Psoas muscle (tissue), 8 donors: ENCODE data around the gene IMPDH1. TPM values are rescaled to one million over a fixed set of nuclear protein-coding genes. Genes with fewer than 3 reads are reported as not detected.
A peak's percentile ranks its signal among the peaks of the same experiment; 100 is the strongest.

Source experiments
- ATAC-seq, 4 donors: fragments of 200-7000 bp; cut with Tn5 transposase; one replicate each; pipeline ENCODE4 v1.9.1; 2020; ENCODE audit warnings: moderate library complexity in 3 of 4, mild to moderate bottlenecking in 2 of 4
- DNase-seq, 2 donors: peaks; one replicate each; pipeline ENCODE4 v3.0.0-alpha.2; 2020
- H3K27ac ChIP-seq: fragments of 200-600 bp; one replicate; pipeline ENCODE4 v1.8.0; 2022
- H3K27me3 ChIP-seq, 3 donors: fragments of 200-600 bp in 1 of 3; one replicate each; pipeline versions ENCODE4 v1.6.1 to v1.8.0; 2013 to 2022; ENCODE audit warnings: low read length in 2 of 3, mild to moderate bottlenecking in 2 of 3, moderate library complexity in 1 of 3; ENCODE audit not compliant: insufficient read depth in 3 of 3
- H3K36me3 ChIP-seq, 2 donors: fragments of 200-600 bp in 1 of 2; one replicate each; pipeline versions ENCODE4 v1.6.1 to v1.8.0; 2013 to 2022; ENCODE audit warnings: low read depth in 1 of 2, mild to moderate bottlenecking in 1 of 2, moderate library complexity in 1 of 2; ENCODE audit not compliant: insufficient read depth in 1 of 2
- H3K4me1 ChIP-seq: fragments of 200-600 bp; one replicate; pipeline ENCODE4 v1.8.0; 2022
- H3K4me3 ChIP-seq: fragments of 200-600 bp; one replicate; pipeline ENCODE4 v1.8.0; 2022; ENCODE audit warnings: mild to moderate bottlenecking
- H3K9me3 ChIP-seq: fragments of 200-600 bp; one replicate; pipeline ENCODE4 v1.8.0; 2022
- CTCF ChIP-seq: fragments of 200-600 bp; IDR thresholded peaks from one replicate; pipeline ENCODE4 v1.8.0; 2022; ENCODE audit warnings: antibody characterized with exemption
- WGBS, 3 donors: extraction: QIAGEN DNeasy Blood & Tissue Kit; methylation state at CpG; one replicate each; pipeline versions ENCODE4 v1.1.6 to v1.1.7; 2013; 5-methylcytosine and 5-hydroxymethylcytosine counted together
- intact Hi-C, 2 donors: fragments of 100-400 bp; cut with DNase I; formaldehyde crosslinking; loops; one replicate each; pipeline versions ENCODE4 v1.11.0 to v1.14.2; 2022
- polyA plus RNA-seq, 3 donors: library from polyadenylated mRNA; stranded (reverse); fragments of 200-250 nt; gene quantifications; one replicate each; pipeline ENCODE4 v1.2.3, GENCODE V29; 2013
- total RNA-seq, 4 donors: library from RNA; stranded (reverse); fragmentation: NEBNext Ultra II Directional in 2 of 4; extraction: Animal tissue kit (Norgen Biotek cat#: 25700) in 2 of 4; gene quantifications; one replicate each; pipeline versions ENCODE4 v1.2.1 to v1.2.4, GENCODE V29; 2021 to 2023
- donor health status: healthy with polysubstance abuse.
- donor health status: DM: no; HTN: no; CAD: no; lungs with moderate emphysema.
- donor health status: Bipolar disorder and iron deficiency.
- donor health status: healthy.
- donor health status: DM: yes; HTN: yes; CAD: no.
- donor health status: DM: no; HTN: no; CAD: no.
- donor health status: DM: no; HTN: no; CAD: no.
- donor health status: DM: yes; HTN: yes; CAD: no.

Gene IMPDH1
- total and polyA plus RNA-seq, 7 donors = 5.6 to 10.3 (median 8.6) TPM

- ATAC-seq (peak in 3 of 4 donors; percentile 52 to 84 (median 56)), DNase-seq (no peak)
- H3K27ac ChIP-seq = peak overlapping the region; percentile 69
Observed at GRCh38 chr7:128379900-128380479, 29.8 kb downstream of the IMPDH1 start.

GRCh38 chr7:128378637-128379036, 31.1 kb downstream of the IMPDH1 start:
- ATAC-seq (no peak), DNase-seq (no peak)
- intact Hi-C loops = no loop called here
- Histone ChIP-seq H3K36me3 (no peaks in the 10 kb centered on the region), H3K27me3 (no peaks in the 10 kb centered on the region), H3K9me3 (no peaks in the 10 kb centered on the region), H3K4me3 (no peak overlapping the region), H3K4me1 (peaks cover 33% of the 10 kb centered on the region), H3K27ac (peak overlapping the region; percentile 69)
- 34 to 57% (median 52%) methylated on average over 2 of the region's 2 CpGs for whole genome bisulfite sequencing, 3 donors
- TF ChIP-seq CTCF = no peak

More at GRCh38 chr7:128379900-128380479, 29.8 kb downstream of the IMPDH1 start:
- H3K27me3 ChIP-seq = no peaks in the 10 kb centered on the region
- no peaks in the 10 kb centered on the region for H3K9me3 ChIP-seq
- 36 to 68% (median 54%) methylated on average over 6 of the region's 6 CpGs for WGBS, 3 donors
- H3K4me1 ChIP-seq = peaks cover 36% of the 10 kb centered on the region
- peak overlapping the region; percentile 27 for H3K4me3 ChIP-seq
- H3K36me3 ChIP-seq = no peaks in the 10 kb centered on the region
- no peak for TF ChIP-seq CTCF
- intact Hi-C loops = no loop called here

- DNase-seq = no peak
- TF ChIP-seq CTCF = no peak
- peaks cover 19% of the 10 kb centered on the region for H3K4me1 ChIP-seq
- no peaks in the 10 kb centered on the region for H3K36me3 ChIP-seq
- no peak for ATAC-seq
- H3K27me3 ChIP-seq = peaks cover 0 to 3% (median 0%) of the 10 kb centered on the region in 3 donors
- WGBS, 3 donors = 96 to 98% (median 96%) methylated on average over 3 of the region's 3 CpGs
- H3K27ac ChIP-seq = no peak overlapping the region
- H3K4me3 ChIP-seq = no peak overlapping the region
- intact Hi-C loops = no loop called here
- no peaks in the 10 kb centered on the region for H3K9me3 ChIP-seq
Observed at GRCh38 chr7:128376077-128376476, 33.7 kb downstream of the IMPDH1 start.

- peaks cover 4% of the 10 kb centered on the region for H3K4me1 ChIP-seq
- H3K27me3 ChIP-seq = peaks cover 0 to 3% (median 0%) of the 10 kb centered on the region in 3 donors
- intact Hi-C loops = no loop called here
- H3K9me3 ChIP-seq = no peaks in the 10 kb centered on the region
- H3K4me3 ChIP-seq = no peak overlapping the region
- ATAC-seq = no peak
- no peak for DNase-seq
- 70 to 80% (median 70%) methylated on average over 1 of the region's 1 CpG for WGBS, 3 donors
- H3K36me3 ChIP-seq = no peaks in the 10 kb centered on the region
- no peak overlapping the region for H3K27ac ChIP-seq
- no peak for TF ChIP-seq CTCF
Observed at GRCh38 chr7:128374041-128374440, 35.7 kb downstream of the IMPDH1 start.

- no peak for TF ChIP-seq CTCF
- no peak for DNase-seq
- Histone ChIP-seq H3K4me3 (no peak overlapping the region), H3K36me3 (no peaks in the 10 kb centered on the region), H3K27ac (no peak overlapping the region), H3K4me1 (no peaks in the 10 kb centered on the region), H3K27me3 (peaks cover 0 to 3% (median 0%) of the 10 kb centered on the region in 3 donors), H3K9me3 (no peaks in the 10 kb centered on the region)
- no peak for ATAC-seq
- intact Hi-C loops = no loop called here
- 43 to 62% (median 45%) methylated on average over 2 of the region's 2 CpGs for WGBS, 3 donors
Observed at GRCh38 chr7:128373606-128374005, 36.2 kb downstream of the IMPDH1 start.
